Measurements from ENCODE around the gene CDH23.

The CDH23 gene

GRCh38 chr10:71360735-71361134, 36.0 kb upstream of the CDH23 start (continued):
- TF ChIP-seq TSHZ2 (CRISPR knock-in tag; IDR thresholded peaks at IDR 0.05) (no peak), RARB (CRISPR knock-in tag; IDR thresholded peaks at IDR 0.05) (no peak), ZNF8 (CRISPR knock-in tag; IDR thresholded peaks at IDR 0.05) (no peak), PPARA (CRISPR knock-in tag; IDR thresholded peaks at IDR 0.05; ENCODE audit: borderline replicate concordance) (no peak)

GRCh38 chr10:71361581-71361980, 35.1 kb upstream of the CDH23 start:
- TF ChIP-seq ARNTL (CRISPR knock-in tag; IDR thresholded peaks at IDR 0.05; ENCODE audit: borderline replicate concordance, low read depth) (no peak), GLIS3 (CRISPR knock-in tag; IDR thresholded peaks at IDR 0.05) (no peak)
- no peak for ATAC-seq

- TF ChIP-seq CREB5 (CRISPR knock-in tag; IDR thresholded peaks at IDR 0.05; ENCODE audit: low read depth) (no peak), BACH2 (CRISPR knock-in tag; IDR thresholded peaks at IDR 0.05; ENCODE audit: borderline replicate concordance) (no peak), RARB (CRISPR knock-in tag; IDR thresholded peaks at IDR 0.05) (no peak), GLIS3 (CRISPR knock-in tag; IDR thresholded peaks at IDR 0.05) (no peak), ZC3H10 (CRISPR knock-in tag; IDR thresholded peaks at IDR 0.05) (no peak), ISL1 (CRISPR knock-in tag; IDR thresholded peaks at IDR 0.05) (no peak), TCF4 (CRISPR knock-in tag; IDR thresholded peaks at IDR 0.05; ENCODE audit: borderline replicate concordance) (no peak)
- no peak for ATAC-seq
These were observed 34.6 kb upstream of the CDH23 start for GRCh38 chr10:71362141-71362540.

GRCh38 chr10:71363936-71364335, 32.8 kb upstream of the CDH23 start:
- TF ChIP-seq ESRRG (CRISPR knock-in tag; IDR thresholded peaks at IDR 0.05) (no peak), POU6F1 (CRISPR knock-in tag; IDR thresholded peaks at IDR 0.05; ENCODE audit: borderline replicate concordance, low read depth) (no peak), ARNTL (CRISPR knock-in tag; IDR thresholded peaks at IDR 0.05; ENCODE audit: borderline replicate concordance, low read depth) (no peak), TSHZ2 (CRISPR knock-in tag; IDR thresholded peaks at IDR 0.05) (no peak), TOX (CRISPR knock-in tag; IDR thresholded peaks at IDR 0.05; ENCODE audit: borderline replicate concordance) (no peak), GLIS3 (CRISPR knock-in tag; IDR thresholded peaks at IDR 0.05) (no peak), TCF4 (CRISPR knock-in tag; IDR thresholded peaks at IDR 0.05; ENCODE audit: borderline replicate concordance) (no peak), ZNF565 (CRISPR knock-in tag; conservative IDR thresholded peaks at IDR 0.05; ENCODE audit: low read depth) (no peak), OSR1 (CRISPR knock-in tag; IDR thresholded peaks at IDR 0.05) (no peak), ISL1 (CRISPR knock-in tag; IDR thresholded peaks at IDR 0.05) (no peak)
- ATAC-seq = no peak

- no peak for ATAC-seq
- TF ChIP-seq ESRRG (CRISPR knock-in tag; IDR thresholded peaks at IDR 0.05) = no peak
- TF ChIP-seq TCF4 (CRISPR knock-in tag; IDR thresholded peaks at IDR 0.05; ENCODE audit: borderline replicate concordance) = no peak
- no peak for TF ChIP-seq POU6F1 (CRISPR knock-in tag; IDR thresholded peaks at IDR 0.05; ENCODE audit: borderline replicate concordance, low read depth)
- TF ChIP-seq PATZ1 (CRISPR knock-in tag; IDR thresholded peaks at IDR 0.05; ENCODE audit: borderline replicate concordance) = no peak
- TF ChIP-seq PPARA (CRISPR knock-in tag; IDR thresholded peaks at IDR 0.05; ENCODE audit: borderline replicate concordance) = no peak
- no peak for TF ChIP-seq TOX (CRISPR knock-in tag; IDR thresholded peaks at IDR 0.05; ENCODE audit: borderline replicate concordance)
- TF ChIP-seq ISL1 (CRISPR knock-in tag; IDR thresholded peaks at IDR 0.05) = no peak
- TF ChIP-seq ZNF70 (CRISPR knock-in tag; IDR thresholded peaks at IDR 0.05) = no peak
These were observed 31.4 kb upstream of the CDH23 start for GRCh38 chr10:71365366-71365765.
